ENCODE results near the gene NRIP3.

Gene NRIP3

GRCh38 chr11:9005087-9005486 lies 1.3 kb upstream of the NRIP3 start:
- DNase-seq (ENCODE audit: insufficient read length, low spot score) (no peak), FAIRE-seq (no peak)
- no peak for TF ChIP-seq CTCF (IDR thresholded peaks at IDR 0.05; ENCODE audit: insufficient read depth, missing control alignments)

- no peak for FAIRE-seq
- TF ChIP-seq CTCF (IDR thresholded peaks at IDR 0.05; ENCODE audit: insufficient read depth, missing control alignments): no peak
- no peak for DNase-seq (ENCODE audit: insufficient read length, low spot score)
These were observed 554 bp upstream of the NRIP3 start for GRCh38 chr11:9004183-9004926.

- DNase-seq (ENCODE audit: insufficient read length, low spot score): no peak
- no peak for TF ChIP-seq CTCF (IDR thresholded peaks at IDR 0.05; ENCODE audit: insufficient read depth, missing control alignments)
- no peak for FAIRE-seq
These were observed 755 bp downstream of the NRIP3 start for GRCh38 chr11:9002920-9003572.

GRCh38 chr11:9001736-9002135 lies 2.1 kb downstream of the NRIP3 start:
- no peak for TF ChIP-seq CTCF (IDR thresholded peaks at IDR 0.05; ENCODE audit: insufficient read depth, missing control alignments)
- FAIRE-seq (no peak), DNase-seq (ENCODE audit: insufficient read length, low spot score) (no peak)

GRCh38 chr11:8998017-8998416 lies 5.8 kb downstream of the NRIP3 start:
- DNase-seq (ENCODE audit: insufficient read length, low spot score) (no peak), FAIRE-seq (no peak)
- TF ChIP-seq CTCF (IDR thresholded peaks at IDR 0.05; ENCODE audit: insufficient read depth, missing control alignments): no peak

- FAIRE-seq: no peak
- DNase-seq (ENCODE audit: insufficient read length, low spot score): no peak
- no peak for TF ChIP-seq CTCF (IDR thresholded peaks at IDR 0.05; ENCODE audit: insufficient read depth, missing control alignments)
These were observed 6.3 kb downstream of the NRIP3 start for GRCh38 chr11:8997451-8997850.

- no peak for FAIRE-seq
- no peak for DNase-seq (ENCODE audit: insufficient read length, low spot score)
- no peak for TF ChIP-seq CTCF (IDR thresholded peaks at IDR 0.05; ENCODE audit: insufficient read depth, missing control alignments)
These were observed 14.3 kb downstream of the NRIP3 start for GRCh38 chr11:8989453-8989852.
